Measurements from ENCODE around the gene BIRC6. TPM values are rescaled to one million over a fixed set of nuclear protein-coding genes. Genes with fewer than 3 reads are reported as not detected.
"Not testable (repeated sequence)": the region's sequence is repeated elsewhere in the genome, so short reads cannot be mapped to it uniquely, and the experiment has no call there.

BIRC6 gene
- total RNA-seq, 1 donor from 2014 or later: 73.0 TPM

DNA sequence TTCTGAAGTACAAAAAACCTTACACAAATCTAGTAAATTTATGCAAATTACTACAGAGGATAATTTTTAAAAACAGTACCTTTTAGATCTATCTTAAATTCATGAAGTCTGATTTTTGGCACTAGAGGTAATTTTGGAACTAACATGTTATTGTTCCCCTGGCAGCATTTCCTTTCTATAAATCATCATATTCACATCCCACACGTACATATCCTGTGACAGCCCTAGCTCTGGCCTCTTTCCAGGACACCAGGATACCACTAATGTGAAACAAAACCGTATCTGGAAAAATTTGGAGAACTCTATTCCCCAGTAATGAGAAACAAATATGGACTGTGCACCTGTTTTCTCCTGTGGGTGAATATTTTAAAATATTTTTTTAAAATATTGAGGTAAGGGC, 14.0 kb upstream of the BIRC6 start:
- no peak for DNase-seq (ENCODE audit: low read depth)
- Histone ChIP-seq H3K4me3 (ENCODE audit: low read depth, low read length) (no peak overlapping the region), H3K27me3 (ENCODE audit: control insufficient read depth, insufficient read depth, low read length) (no peaks in the 10 kb centered on the region), H3K36me3 (ENCODE audit: control insufficient read depth, insufficient read depth, low read length) (no peaks in the 10 kb centered on the region)
- TF ChIP-seq, protein P1, sequence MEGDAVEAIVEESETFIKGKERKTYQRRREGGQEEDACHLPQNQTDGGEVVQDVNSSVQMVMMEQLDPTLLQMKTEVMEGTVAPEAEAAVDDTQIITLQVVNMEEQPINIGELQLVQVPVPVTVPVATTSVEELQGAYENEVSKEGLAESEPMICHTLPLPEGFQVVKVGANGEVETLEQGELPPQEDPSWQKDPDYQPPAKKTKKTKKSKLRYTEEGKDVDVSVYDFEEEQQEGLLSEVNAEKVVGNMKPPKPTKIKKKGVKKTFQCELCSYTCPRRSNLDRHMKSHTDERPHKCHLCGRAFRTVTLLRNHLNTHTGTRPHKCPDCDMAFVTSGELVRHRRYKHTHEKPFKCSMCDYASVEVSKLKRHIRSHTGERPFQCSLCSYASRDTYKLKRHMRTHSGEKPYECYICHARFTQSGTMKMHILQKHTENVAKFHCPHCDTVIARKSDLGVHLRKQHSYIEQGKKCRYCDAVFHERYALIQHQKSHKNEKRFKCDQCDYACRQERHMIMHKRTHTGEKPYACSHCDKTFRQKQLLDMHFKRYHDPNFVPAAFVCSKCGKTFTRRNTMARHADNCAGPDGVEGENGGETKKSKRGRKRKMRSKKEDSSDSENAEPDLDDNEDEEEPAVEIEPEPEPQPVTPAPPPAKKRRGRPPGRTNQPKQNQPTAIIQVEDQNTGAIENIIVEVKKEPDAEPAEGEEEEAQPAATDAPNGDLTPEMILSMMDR (IDR thresholded peaks at IDR 0.05; ENCODE audit: insufficient read depth, low read length, poor library complexity, severe bottlenecking): no peak

DNA sequence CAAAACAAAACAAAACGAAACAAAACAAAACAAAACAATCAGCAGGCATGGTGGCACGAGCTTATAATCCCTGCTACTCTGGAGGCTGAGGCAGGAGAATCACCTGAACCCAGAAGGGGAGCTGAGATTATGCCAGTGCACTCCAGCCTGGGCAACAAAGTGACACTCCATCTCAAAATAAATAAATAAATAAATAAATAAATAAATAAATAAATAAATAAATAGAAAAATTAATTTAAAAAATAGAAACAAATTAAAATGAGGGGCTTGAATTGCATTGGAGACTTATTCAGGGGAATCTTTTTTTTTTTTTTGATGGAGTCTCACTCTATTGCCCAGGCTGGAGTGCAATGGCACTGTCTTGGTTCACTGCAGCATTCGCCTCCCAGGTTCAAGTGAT, 6.0 kb upstream of the BIRC6 start:
- not testable (repeated sequence) for H3K27me3 ChIP-seq (ENCODE audit: control insufficient read depth, insufficient read depth, low read length); DNase-seq (ENCODE audit: low read depth); H3K4me3 ChIP-seq (ENCODE audit: low read depth, low read length); H3K36me3 ChIP-seq (ENCODE audit: control insufficient read depth, insufficient read depth, low read length)

DNA sequence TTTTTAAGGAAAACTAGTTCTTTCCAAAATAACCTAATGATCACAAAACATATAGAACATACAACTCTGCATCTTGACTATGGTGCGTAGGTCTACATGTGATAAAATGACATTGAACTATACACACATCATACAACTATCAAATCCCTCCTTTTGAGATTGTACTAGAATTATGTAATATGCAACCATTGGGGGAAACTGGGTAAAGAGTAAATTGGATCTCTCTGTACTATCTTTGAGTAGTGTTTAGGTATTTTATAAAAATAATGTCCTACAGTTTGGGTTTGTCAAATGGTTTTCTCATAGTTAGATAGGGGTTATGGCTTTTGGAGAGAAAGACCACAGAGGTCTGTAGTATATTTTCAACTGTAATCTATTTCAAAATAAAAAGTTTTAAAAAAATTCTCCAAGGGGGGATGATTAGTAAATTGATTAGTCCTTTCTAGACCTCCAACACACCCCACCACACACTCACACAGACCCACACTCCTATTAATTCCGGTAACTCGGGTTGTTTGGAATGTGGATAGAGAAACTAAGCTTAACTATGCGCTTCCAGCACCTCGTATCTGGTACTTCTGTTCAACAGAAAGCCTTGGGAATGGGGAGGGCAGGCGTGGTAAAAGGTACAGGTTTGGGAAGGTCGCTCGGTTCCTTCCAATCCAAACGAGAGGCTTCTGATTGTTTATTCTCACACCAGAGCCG, 695 bp upstream of the BIRC6 start:
- TF ChIP-seq, protein P1 (IDR thresholded peaks at IDR 0.05; ENCODE audit: insufficient read depth, low read length, poor library complexity, severe bottlenecking): no peak
- Histone ChIP-seq H3K27me3 (ENCODE audit: control insufficient read depth, insufficient read depth, low read length) (no peaks in the 10 kb centered on the region), H3K36me3 (ENCODE audit: control insufficient read depth, insufficient read depth, low read length) (no peaks in the 10 kb centered on the region), H3K4me3 (ENCODE audit: low read depth, low read length) (peak overlapping the region; percentile 91)
- DNase-seq (ENCODE audit: low read depth): no peak

DNA sequence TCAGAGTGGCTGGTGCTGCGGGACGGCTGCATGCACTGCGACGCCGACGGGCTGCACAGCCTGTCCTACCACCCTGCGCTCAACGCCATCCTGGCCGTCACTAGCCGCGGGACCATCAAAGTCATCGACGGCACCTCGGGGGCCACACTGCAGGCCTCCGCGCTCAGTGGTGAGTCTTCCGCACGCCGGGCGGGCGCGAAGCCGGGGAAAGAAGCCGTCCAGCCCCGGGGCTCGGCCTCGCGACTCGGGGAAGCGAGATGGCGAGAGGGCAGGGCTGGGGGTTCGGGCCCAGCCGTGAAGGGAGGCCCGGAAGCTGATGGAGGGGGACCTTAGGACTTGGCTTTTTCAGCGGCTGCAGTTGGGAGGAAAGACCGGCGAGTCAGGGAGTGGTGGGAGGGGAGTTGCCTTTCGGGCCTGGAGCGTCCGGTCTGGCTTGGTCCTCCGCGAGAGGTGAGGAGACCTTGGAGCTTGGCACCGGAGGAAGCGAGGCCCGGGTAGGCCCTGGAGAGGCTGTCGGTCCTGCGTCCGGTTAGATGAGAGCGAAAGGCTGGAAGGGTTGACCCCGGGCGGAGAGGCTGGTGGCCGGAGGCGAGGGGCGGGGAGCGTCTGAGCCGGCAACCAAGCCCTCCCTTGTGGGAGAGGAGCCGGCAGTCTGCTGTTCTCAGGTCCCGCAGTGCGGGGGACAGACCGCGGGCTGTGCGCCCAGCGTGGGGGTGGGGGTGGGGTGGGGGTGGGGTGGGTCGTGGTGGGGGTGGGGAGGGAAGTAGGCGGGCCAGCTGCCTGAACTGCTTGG, 691 bp downstream of the BIRC6 start:
- H3K4me3 ChIP-seq (ENCODE audit: low read depth, low read length): peak overlapping the region; percentile 91
- TF ChIP-seq, protein P1 (IDR thresholded peaks at IDR 0.05; ENCODE audit: insufficient read depth, low read length, poor library complexity, severe bottlenecking): no peak
- no peaks in the 10 kb centered on the region for H3K27me3 ChIP-seq (ENCODE audit: control insufficient read depth, insufficient read depth, low read length)
- H3K36me3 ChIP-seq (ENCODE audit: control insufficient read depth, insufficient read depth, low read length): no peaks in the 10 kb centered on the region
- no peak for DNase-seq (ENCODE audit: low read depth)

DNA sequence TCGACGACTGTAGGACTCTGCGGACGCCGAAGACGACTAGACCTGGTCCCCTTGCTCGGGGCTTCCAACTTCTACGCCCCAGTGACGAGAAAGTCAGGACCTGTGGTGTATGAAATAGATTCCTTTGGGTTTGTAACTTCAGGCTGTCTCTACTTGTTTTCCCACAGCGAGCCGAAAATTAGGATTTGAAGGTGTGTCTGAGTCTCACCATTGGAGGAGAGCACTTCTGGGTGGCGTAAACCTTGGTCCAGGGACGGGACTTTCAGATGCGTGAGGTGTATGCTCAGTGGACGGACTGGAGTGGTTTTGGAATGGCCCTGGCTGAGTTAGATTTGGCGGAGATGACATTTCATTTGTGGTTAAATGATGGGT, 1.3 kb downstream of the BIRC6 start:
- Histone ChIP-seq H3K27me3 (ENCODE audit: control insufficient read depth, insufficient read depth, low read length) (no peaks in the 10 kb centered on the region), H3K4me3 (ENCODE audit: low read depth, low read length) (peak overlapping the region; percentile 91), H3K36me3 (ENCODE audit: control insufficient read depth, insufficient read depth, low read length) (no peaks in the 10 kb centered on the region)
- DNase-seq (ENCODE audit: low read depth): no peak
- TF ChIP-seq, protein P1 (IDR thresholded peaks at IDR 0.05; ENCODE audit: insufficient read depth, low read length, poor library complexity, severe bottlenecking): no peak

DNA sequence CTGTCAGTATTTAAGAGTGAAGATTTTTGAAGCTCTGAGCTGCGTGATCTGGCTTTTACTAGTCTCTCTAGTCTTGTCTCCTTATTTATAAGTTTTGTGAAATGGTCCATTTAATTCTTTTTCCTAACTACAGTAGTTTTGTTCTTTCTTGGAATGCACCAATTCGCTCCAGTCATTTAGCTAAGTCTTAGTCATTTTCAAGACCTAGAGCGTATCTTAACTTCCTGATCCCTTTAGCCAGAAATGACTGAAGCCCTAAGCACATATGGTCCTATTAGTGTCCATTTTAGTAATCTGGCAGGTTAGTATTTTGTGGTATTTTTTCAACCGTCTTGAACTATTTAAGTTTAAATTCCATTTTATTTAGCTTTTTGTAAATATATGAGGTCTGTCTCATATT, 3.6 kb downstream of the BIRC6 start:
- TF ChIP-seq, protein P1 (IDR thresholded peaks at IDR 0.05; ENCODE audit: insufficient read depth, low read length, poor library complexity, severe bottlenecking): no peak
- no peak overlapping the region for H3K4me3 ChIP-seq (ENCODE audit: low read depth, low read length)

DNA sequence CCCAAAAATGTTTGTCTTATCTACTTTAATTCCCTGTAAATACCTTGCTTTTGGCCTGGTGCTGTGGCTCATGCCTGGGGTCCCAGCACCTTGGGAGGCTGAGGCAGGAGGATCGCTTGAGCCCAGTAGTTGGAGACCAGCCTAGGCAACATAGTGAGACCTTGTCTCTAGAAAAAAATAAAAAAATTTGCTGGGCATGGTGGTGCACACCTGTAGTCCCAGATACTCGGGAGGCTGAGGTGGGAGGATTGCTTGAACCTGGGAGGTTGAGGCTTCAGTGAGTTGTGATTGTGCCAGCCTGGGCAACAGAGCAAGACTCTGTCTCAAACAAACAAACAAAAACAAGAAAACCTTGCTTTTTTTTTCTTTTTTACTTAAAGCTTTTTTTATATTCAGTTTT, 6.2 kb downstream of the BIRC6 start:
- H3K27me3 ChIP-seq (ENCODE audit: control insufficient read depth, insufficient read depth, low read length); DNase-seq (ENCODE audit: low read depth); H3K36me3 ChIP-seq (ENCODE audit: control insufficient read depth, insufficient read depth, low read length); H3K4me3 ChIP-seq (ENCODE audit: low read depth, low read length): not testable (repeated sequence)

More for the DNA sequence above, 3.6 kb downstream of the BIRC6 start:
- Histone ChIP-seq H3K27me3 (ENCODE audit: control insufficient read depth, insufficient read depth, low read length) (no peaks in the 10 kb centered on the region), H3K36me3 (ENCODE audit: control insufficient read depth, insufficient read depth, low read length) (no peaks in the 10 kb centered on the region)
- peak; percentile 19 for DNase-seq (ENCODE audit: low read depth)
